GM12878 (cell line): Measurements from ENCODE around the gene MEF2D. TPM values are rescaled to one million over a fixed set of nuclear protein-coding genes. Genes with fewer than 3 reads are reported as not detected.

Experiments
- ATAC-seq: fragments of 200-7000 bp; cut with Tn5 transposase; 3 replicates; pipeline ENCODE4 v1.9.1; 2020; ENCODE audit warnings: mild to moderate bottlenecking, moderate library complexity
- BruUV-seq: library from RNA; stranded (reverse); fragments of 400-500 nt; replicated peaks from 2 replicates; lab custom pipeline; 2021; lab: Mats Ljungman, UMichigan
- CTCF ChIA-PET: fragments of 300-600 bp; sonication (Branson Sonifier 250); formaldehyde crosslinking; extraction: SDS; loops from one replicate; lab custom pipeline; 2021; ENCODE audit warnings: inconsistent platforms; lab: Yijun Ruan, JAX
- POLR2A ChIA-PET: fragments of 350-600 bp; formaldehyde crosslinking; extraction: SDS; loops from one replicate; lab custom pipeline; 2021; ENCODE audit warnings: inconsistent platforms; lab: Charles Lee
- RAD21 ChIA-PET: fragments of 300-600 bp; sonication (Branson Sonifier 250); formaldehyde crosslinking; loops from one replicate; lab custom pipeline; 2023; ENCODE audit warnings: antibody characterized with exemption; ENCODE audit not compliant: unreplicated experiment; lab: Charles Lee
- SMC1A ChIA-PET: fragments of 300-600 bp; sonication (Branson Sonifier 250); formaldehyde crosslinking; loops from one replicate; lab custom pipeline; 2023; ENCODE audit not compliant: unreplicated experiment, uncharacterized antibody; lab: Charles Lee
- DNase-seq: peaks from one replicate; pipeline ENCODE4 v3.0.0-alpha.2; 2011; ENCODE audit warnings: low read depth, low spot score
- FAIRE-seq: peaks from 3 replicates; lab custom pipeline; 2011; peaks lifted over from hg19 to GRCh38; lab: Jason Lieb, UNC
- H2AFZ ChIP-seq: 2 replicates; pipeline ENCODE4 v1.6.0; 2011; ENCODE audit warnings: low read depth, low read length, control low read depth; ENCODE audit not compliant: control insufficient read depth
- H3K27ac ChIP-seq: 2 replicates; pipeline ENCODE4 v1.5.1; 2011; ENCODE audit warnings: control low read depth; ENCODE audit not compliant: control insufficient read depth, insufficient read depth
- H3K27me3 ChIP-seq, 2 experiments: replicated peaks in 1 of 2; 2 replicates each; pipeline versions ENCODE4 v1.6.0 to v1.6.1; 2011; ENCODE audit warnings: low read length in 1 of 2; ENCODE audit not compliant: control insufficient read depth in 2 of 2, insufficient read depth in 2 of 2
- H3K36me3 ChIP-seq, 2 experiments: 2 replicates each; pipeline ENCODE4 v1.5.1; 2011; ENCODE audit warnings: low read length in 1 of 2; ENCODE audit not compliant: control insufficient read depth in 2 of 2, insufficient read depth in 2 of 2
- H3K4me1 ChIP-seq: 2 replicates; pipeline ENCODE4 v1.6.1; 2011; ENCODE audit warnings: mild to moderate bottlenecking, low read length, moderate library complexity, mixed read lengths; ENCODE audit not compliant: control insufficient read depth, insufficient read depth
- H3K4me2 ChIP-seq: 2 replicates; pipeline ENCODE4 v1.6.0; 2011; ENCODE audit warnings: control low read depth; ENCODE audit not compliant: control insufficient read depth, insufficient read depth
- H3K4me3 ChIP-seq: fragments of 200-600 bp; sonication (generic); 2 replicates; pipeline ENCODE4 v1.5.1; 2016
- H3K79me2 ChIP-seq: 2 replicates; pipeline ENCODE4 v1.6.0; 2011; ENCODE audit warnings: low read length; ENCODE audit not compliant: control insufficient read depth, insufficient read depth
- H3K9ac ChIP-seq: 2 replicates; pipeline ENCODE4 v1.8.0; 2011; ENCODE audit warnings: low read length, control low read depth, mixed read lengths; ENCODE audit not compliant: control insufficient read depth, insufficient read depth
- H3K9me3 ChIP-seq: replicated peaks from 3 replicates; pipeline ENCODE4 v1.5.1; 2011; ENCODE audit warnings: mild to moderate bottlenecking, low read length; ENCODE audit not compliant: control insufficient read depth, insufficient read depth
- H4K20me1 ChIP-seq: 2 replicates; pipeline ENCODE4 v1.6.0; 2011; ENCODE audit not compliant: control insufficient read depth, insufficient read depth
- MYC ChIP-seq: IDR thresholded peaks from 2 replicates; pipeline ENCODE4 v1.6.1; 2011; ENCODE audit warnings: mild to moderate bottlenecking, low read length, moderate library complexity, inconsistent platforms; ENCODE audit not compliant: insufficient read depth, insufficient replicate concordance, insufficient read length, severe bottlenecking
- POLR2AphosphoS5 ChIP-seq: IDR thresholded peaks from 2 replicates; pipeline ENCODE4 v1.6.1; 2011; ENCODE audit warnings: mild to moderate bottlenecking, low read length, inconsistent platforms
- ZSCAN29 ChIP-seq: fragments of 450-650 bp; IDR thresholded peaks from 2 replicates; pipeline ENCODE4 v1.6.1; 2017; ENCODE audit warnings: mild to moderate bottlenecking, moderate library complexity
- WGBS: methylation state at CpG from one replicate; pipeline ENCODE4 v1.1.6; 2016; ENCODE audit warnings: low lambda C conversion rate; ENCODE audit not compliant: insufficient replicate concordance, insufficient coverage; ENCODE audit errors: missing lambda C conversion rate; 5-methylcytosine and 5-hydroxymethylcytosine counted together
- in situ Hi-C: fragments of 300-500 bp; cut with MboI; formaldehyde crosslinking; loops from 9 replicates; pipeline ENCODE4 v1.14.3; 2018; ENCODE audit warnings: mixed read lengths
- intact Hi-C: fragments of 100-400 bp; cut with micrococcal nuclease; formaldehyde crosslinking; loops from one replicate; pipeline ENCODE4 v1.14.2; 2022; ENCODE audit not compliant: unreplicated experiment
- polyA plus RNA-seq, 11 experiments: library from polyadenylated mRNA; depleted of rRNA in 4 of 11; unstranded in 6 of 11; stranded (reverse) in 5 of 11; fragments of >200 nt; fragmentation: Nextera tagmentation in 4 of 11; fragmentation: Illumina TruSeq in 1 of 11; extraction: Ambion mirVana in 4 of 11; extraction: Trizol in 1 of 11; gene quantifications; 1 replicate in 1 of 11; 2 replicates in 10 of 11; pipeline versions ENCODE4 v1.2.1 to v1.2.3, GENCODE V29; 2011 to 2016; ENCODE audit warnings: inconsistent platforms in 2 of 11, missing spikeins in 2 of 11, low read depth in 1 of 11
- total RNA-seq, 4 experiments: library from RNA; depleted of rRNA in 3 of 4; stranded (reverse); fragments of >200 nt in 3 of 4; fragmentation: Illumina TruSeq in 1 of 4; extraction: Trizol in 1 of 4; gene quantifications; 2 replicates each; pipeline versions ENCODE4 v1.2.1 to v1.2.3, GENCODE V29; 2013 to 2021

MEF2D gene
- total and polyA plus RNA-seq, 10 of the 15 experiments (the other 5 are each of a cell fraction or from before 2014, with no cell fraction given) = 0.61 to 53.0 (median 15.2) TPM

- intact Hi-C loops = no loop called here
- no peak for FAIRE-seq
- peak; percentile 59; the same call in 1 of the 2 replicates for TF ChIP-seq POLR2AphosphoS5
- no peak for TF ChIP-seq MYC
- TF ChIP-seq, all 136 proteins: peak for 1
- Histone ChIP-seq H2AFZ (no peak overlapping the region), H4K20me1 (peaks cover 2% of the 10 kb centered on the region; the same call in 1 of the 2 replicates), H3K9me3 (no peaks in the 10 kb centered on the region), H3K4me1 (no peaks in the 10 kb centered on the region; the same call in 1 of the 2 replicates), H3K4me2 (no peak overlapping the region), H3K27ac (no peak overlapping the region), H3K9ac (no peak overlapping the region), H3K79me2 (no peaks in the 10 kb centered on the region; the same call in 1 of the 2 replicates), H3K4me3 (no peak overlapping the region), H3K36me3 (peaks cover 61 to 64% of the 10 kb centered on the region in 2 experiments), H3K27me3 (no peaks in the 10 kb centered on the region)
- POLR2A ChIA-PET = no interaction called here
- in situ Hi-C loops = no loop called here
- SMC1A ChIA-PET = interaction anchor here (1.5 kb wide), 1 partner anchor 11 kb away, joined by 3 read pairs; no protein-coding TSS in a partner anchor
- no peak for DNase-seq
- CTCF ChIA-PET = interaction anchor here (0.9 kb wide), 1 partner anchor 27 kb away, joined by 3 read pairs; no protein-coding TSS in a partner anchor
- RAD21 ChIA-PET = no interaction called here
- 56% methylated on average over 6 of the region's 7 CpGs for WGBS
- no TSS peak for BruUV-seq
- ATAC-seq = peak; percentile 15; the same call in 2 of the 3 replicates
These were observed 25.6 kb downstream of the MEF2D start for GRCh38 chr1:156474966-156475365.

- peaks cover 2% of the 10 kb centered on the region; the same call in 1 of the 2 replicates for H4K20me1 ChIP-seq
- H2AFZ ChIP-seq = no peak overlapping the region
- ATAC-seq (0 out of 3 replicates have a peak, but pooled peaks have one; percentile 7), DNase-seq (no peak), FAIRE-seq (no peak)
- H3K36me3 ChIP-seq = peaks cover 49 to 52% of the 10 kb centered on the region in 2 experiments
- no peak overlapping the region for H3K4me2 ChIP-seq
- no peak overlapping the region for H3K4me3 ChIP-seq
- ChIA-PET POLR2A (interaction anchor here (0.9 kb wide), 1 partner anchor 11 kb away, joined by 3 read pairs; no protein-coding TSS in a partner anchor), SMC1A (no interaction called here), RAD21 (interaction anchor here (0.9 kb wide), 1 partner anchor 9 kb away, joined by 3 read pairs; no protein-coding TSS in a partner anchor), CTCF (interaction anchor here (0.5 to 1.5 kb wide), 3 partner anchors 9 to 134 kb away, joined by 3 to 5 read pairs (median 4); no protein-coding TSS in a partner anchor)
- in situ Hi-C loops (no loop called here), intact Hi-C loops (no loop called here)
- no peaks in the 10 kb centered on the region for H3K9me3 ChIP-seq
- BruUV-seq = no TSS peak
- WGBS = 80% methylated on average over 9 of the region's 9 CpGs
- H3K79me2 ChIP-seq = no peaks in the 10 kb centered on the region
- no peaks in the 10 kb centered on the region for H3K4me1 ChIP-seq
- H3K9ac ChIP-seq = no peak overlapping the region
- H3K27ac ChIP-seq = no peak overlapping the region
- no peak for TF ChIP-seq ZSCAN29
- 0 out of 2 replicates have a peak, but pooled peaks have one; percentile 30 for TF ChIP-seq POLR2AphosphoS5
- TF ChIP-seq, all 136 proteins: peak for 1
- H3K27me3 ChIP-seq = no peaks in the 10 kb centered on the region
These were observed 28.8 kb downstream of the MEF2D start for GRCh38 chr1:156471496-156472490.
